ENCODE measurements around the gene PLEKHG5.

DNA sequence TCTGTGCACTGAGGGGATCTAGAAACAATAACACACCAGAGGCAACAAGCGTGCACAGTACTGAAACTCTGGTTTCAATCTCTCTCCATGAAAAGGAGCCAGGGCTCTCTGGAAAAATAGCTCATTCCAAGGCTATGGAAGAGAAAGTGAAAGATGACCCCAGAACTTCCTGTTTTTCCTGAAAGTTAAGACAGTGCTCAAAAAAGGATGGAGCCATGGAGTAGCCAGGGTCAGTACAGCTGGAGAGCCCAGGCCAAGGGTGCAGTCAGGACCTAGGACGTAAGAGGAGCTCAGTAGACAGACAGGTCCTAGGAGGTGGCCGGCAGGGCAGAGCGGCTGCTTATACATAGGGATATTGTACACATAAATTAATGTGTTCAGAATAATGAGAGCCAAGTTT lies 43.7 kb upstream of the PLEKHG5 start:
- no peak for TF ChIP-seq ESRRA (IDR thresholded peaks at IDR 0.05; ENCODE audit: borderline replicate concordance, low read length)
- TF ChIP-seq POLR2A (IDR thresholded peaks at IDR 0.05; ENCODE audit: low read length): no peak
- no peak for TF ChIP-seq RAD21 (conservative IDR thresholded peaks at IDR 0.05 in 1 of 2, IDR thresholded peaks at IDR 0.05 in 1 of 2)
- TF ChIP-seq, protein P1, sequence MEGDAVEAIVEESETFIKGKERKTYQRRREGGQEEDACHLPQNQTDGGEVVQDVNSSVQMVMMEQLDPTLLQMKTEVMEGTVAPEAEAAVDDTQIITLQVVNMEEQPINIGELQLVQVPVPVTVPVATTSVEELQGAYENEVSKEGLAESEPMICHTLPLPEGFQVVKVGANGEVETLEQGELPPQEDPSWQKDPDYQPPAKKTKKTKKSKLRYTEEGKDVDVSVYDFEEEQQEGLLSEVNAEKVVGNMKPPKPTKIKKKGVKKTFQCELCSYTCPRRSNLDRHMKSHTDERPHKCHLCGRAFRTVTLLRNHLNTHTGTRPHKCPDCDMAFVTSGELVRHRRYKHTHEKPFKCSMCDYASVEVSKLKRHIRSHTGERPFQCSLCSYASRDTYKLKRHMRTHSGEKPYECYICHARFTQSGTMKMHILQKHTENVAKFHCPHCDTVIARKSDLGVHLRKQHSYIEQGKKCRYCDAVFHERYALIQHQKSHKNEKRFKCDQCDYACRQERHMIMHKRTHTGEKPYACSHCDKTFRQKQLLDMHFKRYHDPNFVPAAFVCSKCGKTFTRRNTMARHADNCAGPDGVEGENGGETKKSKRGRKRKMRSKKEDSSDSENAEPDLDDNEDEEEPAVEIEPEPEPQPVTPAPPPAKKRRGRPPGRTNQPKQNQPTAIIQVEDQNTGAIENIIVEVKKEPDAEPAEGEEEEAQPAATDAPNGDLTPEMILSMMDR (IDR thresholded peaks at IDR 0.05): no peak
- TF ChIP-seq ZNF302 (CRISPR knock-in tag; IDR thresholded peaks at IDR 0.05): no peak
- TF ChIP-seq RNF2 (IDR thresholded peaks at IDR 0.05; ENCODE audit: borderline replicate concordance, low read depth): no peak
- no peak for TF ChIP-seq CHD4 (IDR thresholded peaks at IDR 0.05; ENCODE audit: borderline replicate concordance)
- TF ChIP-seq CEBPB (IDR thresholded peaks at IDR 0.05): no peak
- TF ChIP-seq, protein P2, sequence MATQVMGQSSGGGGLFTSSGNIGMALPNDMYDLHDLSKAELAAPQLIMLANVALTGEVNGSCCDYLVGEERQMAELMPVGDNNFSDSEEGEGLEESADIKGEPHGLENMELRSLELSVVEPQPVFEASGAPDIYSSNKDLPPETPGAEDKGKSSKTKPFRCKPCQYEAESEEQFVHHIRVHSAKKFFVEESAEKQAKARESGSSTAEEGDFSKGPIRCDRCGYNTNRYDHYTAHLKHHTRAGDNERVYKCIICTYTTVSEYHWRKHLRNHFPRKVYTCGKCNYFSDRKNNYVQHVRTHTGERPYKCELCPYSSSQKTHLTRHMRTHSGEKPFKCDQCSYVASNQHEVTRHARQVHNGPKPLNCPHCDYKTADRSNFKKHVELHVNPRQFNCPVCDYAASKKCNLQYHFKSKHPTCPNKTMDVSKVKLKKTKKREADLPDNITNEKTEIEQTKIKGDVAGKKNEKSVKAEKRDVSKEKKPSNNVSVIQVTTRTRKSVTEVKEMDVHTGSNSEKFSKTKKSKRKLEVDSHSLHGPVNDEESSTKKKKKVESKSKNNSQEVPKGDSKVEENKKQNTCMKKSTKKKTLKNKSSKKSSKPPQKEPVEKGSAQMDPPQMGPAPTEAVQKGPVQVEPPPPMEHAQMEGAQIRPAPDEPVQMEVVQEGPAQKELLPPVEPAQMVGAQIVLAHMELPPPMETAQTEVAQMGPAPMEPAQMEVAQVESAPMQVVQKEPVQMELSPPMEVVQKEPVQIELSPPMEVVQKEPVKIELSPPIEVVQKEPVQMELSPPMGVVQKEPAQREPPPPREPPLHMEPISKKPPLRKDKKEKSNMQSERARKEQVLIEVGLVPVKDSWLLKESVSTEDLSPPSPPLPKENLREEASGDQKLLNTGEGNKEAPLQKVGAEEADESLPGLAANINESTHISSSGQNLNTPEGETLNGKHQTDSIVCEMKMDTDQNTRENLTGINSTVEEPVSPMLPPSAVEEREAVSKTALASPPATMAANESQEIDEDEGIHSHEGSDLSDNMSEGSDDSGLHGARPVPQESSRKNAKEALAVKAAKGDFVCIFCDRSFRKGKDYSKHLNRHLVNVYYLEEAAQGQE (IDR thresholded peaks at IDR 0.05): no peak
- TF ChIP-seq JUN (IDR thresholded peaks at IDR 0.05): no peak
